MM.1S (cell line): ENCODE measurements around the gene CTRB2.
"Not testable (repeated sequence)": the region's sequence is repeated elsewhere in the genome, so short reads cannot be mapped to it uniquely, and the experiment has no call there.

Experiments
- DNase-seq: peaks from one replicate; pipeline ENCODE4 v3.0.0-alpha.2; 2015
- H2AFZ ChIP-seq: fragments of 300-600 bp; sonication (generic); 2 replicates; pipeline ENCODE4 v1.6.0; 2016; ENCODE audit warnings: antibody characterized with exemption, low read length
- H3F3A ChIP-seq: fragments of 300-600 bp; sonication (generic); 2 replicates; pipeline ENCODE4 v1.6.1; 2016; ENCODE audit warnings: mild to moderate bottlenecking, antibody characterized with exemption, low read length, moderate library complexity, mixed read lengths; ENCODE audit not compliant: insufficient read depth
- H3K27ac ChIP-seq: fragments of 300-600 bp; sonication (generic); 2 replicates; pipeline ENCODE4 v1.5.1; 2016; ENCODE audit warnings: mild to moderate bottlenecking, low read length
- H3K27me3 ChIP-seq: fragments of 300-600 bp; sonication (generic); replicated peaks from 2 replicates; pipeline ENCODE4 v1.6.0; 2016; ENCODE audit warnings: low read length; ENCODE audit not compliant: insufficient read depth
- H3K36me3 ChIP-seq: fragments of 300-600 bp; sonication (generic); replicated peaks from 2 replicates; pipeline ENCODE4 v1.6.1; 2016; ENCODE audit warnings: mild to moderate bottlenecking, low read length, mixed read lengths; ENCODE audit not compliant: insufficient read depth
- H3K4me1 ChIP-seq: fragments of 300-600 bp; sonication (generic); 2 replicates; pipeline ENCODE4 v1.6.1; 2016; ENCODE audit warnings: low read length, mixed read lengths
- H3K4me2 ChIP-seq: fragments of 300-600 bp; sonication (generic); 2 replicates; pipeline ENCODE4 v1.6.0; 2016; ENCODE audit warnings: low read depth, low read length
- H3K4me3 ChIP-seq: fragments of 300-600 bp; sonication (generic); 2 replicates; pipeline ENCODE4 v1.5.1; 2016; ENCODE audit warnings: low read length, mixed read lengths
- H3K79me2 ChIP-seq: fragments of 300-600 bp; sonication (generic); 2 replicates; pipeline ENCODE4 v1.6.1; 2016; ENCODE audit warnings: mixed run types, low read length, mixed read lengths
- H3K9ac ChIP-seq: fragments of 300-600 bp; sonication (generic); 2 replicates; pipeline ENCODE4 v1.6.1; 2016; ENCODE audit warnings: low read length, mixed read lengths
- H3K9me2 ChIP-seq: fragments of 300-600 bp; sonication (generic); replicated peaks from 2 replicates; pipeline ENCODE4 v1.6.1; 2016; ENCODE audit warnings: mild to moderate bottlenecking, low read length, mixed read lengths; ENCODE audit not compliant: insufficient read depth
- H3K9me3 ChIP-seq: fragments of 300-600 bp; sonication (generic); replicated peaks from 2 replicates; pipeline ENCODE4 v1.6.1; 2016; ENCODE audit warnings: mild to moderate bottlenecking, low read length, mixed read lengths; ENCODE audit not compliant: insufficient read depth
- H4K20me1 ChIP-seq: fragments of 300-600 bp; sonication (generic); 2 replicates; pipeline ENCODE4 v1.6.1; 2016; ENCODE audit warnings: mild to moderate bottlenecking, low read length, moderate library complexity, mixed read lengths; ENCODE audit not compliant: insufficient read depth
- EZH2 ChIP-seq: fragments of 300-600 bp; sonication (generic); optimal IDR thresholded peaks from 2 replicates; pipeline ENCODE3; 2017; ENCODE audit warnings: low read depth, mild to moderate bottlenecking, antibody characterized with exemption, low read length, mixed read lengths
- EZH2phosphoT487 ChIP-seq: fragments of 300-600 bp; sonication (generic); IDR thresholded peaks from 2 replicates; pipeline ENCODE4 v1.6.1; 2018; ENCODE audit warnings: antibody characterized with exemption, low read length
- TF ChIP-seq, protein P1 (sequence below): fragments of 300-600 bp; sonication (generic); IDR thresholded peaks from 2 replicates; pipeline ENCODE4 v1.5.1; 2016; ENCODE audit warnings: antibody characterized with exemption, low read length, mixed read lengths

CTRB2 gene

DNA sequence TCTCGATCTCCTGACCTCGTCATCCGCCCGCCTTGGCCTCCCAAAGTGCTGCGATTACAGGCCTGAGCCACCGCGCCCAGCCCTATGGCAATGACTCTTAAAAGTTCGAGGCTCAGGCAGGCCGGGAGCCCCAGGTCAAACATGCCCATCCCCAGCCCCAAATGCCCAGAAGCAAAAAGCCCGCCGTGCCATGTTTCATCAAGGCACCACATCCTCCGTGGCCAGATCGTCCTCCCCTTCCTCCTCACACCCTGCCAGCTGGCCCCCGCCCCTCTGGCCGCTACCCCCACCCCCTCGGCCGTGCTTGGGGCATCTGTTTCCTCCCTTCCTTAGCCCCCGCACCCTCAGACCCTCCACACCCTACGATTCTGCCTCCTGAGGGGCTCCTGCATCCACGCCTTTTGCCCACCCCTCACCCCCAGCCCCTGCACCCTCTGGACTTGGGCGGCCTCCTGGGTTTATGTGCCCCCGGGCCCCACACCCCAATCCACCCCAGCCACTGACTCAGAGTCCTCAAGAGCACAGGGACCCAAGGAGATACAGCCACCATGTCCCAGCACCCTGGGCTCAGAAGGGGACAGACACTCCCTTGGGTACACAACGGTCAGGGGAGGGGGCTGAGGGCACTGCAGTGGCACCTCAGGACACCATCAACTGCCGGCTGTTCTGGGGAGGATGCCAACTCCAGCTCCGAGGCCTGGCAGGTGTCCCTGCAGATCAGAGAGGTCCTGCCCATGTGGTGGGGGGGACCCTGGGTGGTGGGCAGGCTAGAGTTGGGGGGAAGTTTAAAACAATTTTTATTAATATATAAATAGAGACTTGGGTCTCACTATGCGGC lies 18.9 kb upstream of the CTRB2 start:
- H3K4me3 ChIP-seq = no peak overlapping the region

DNA sequence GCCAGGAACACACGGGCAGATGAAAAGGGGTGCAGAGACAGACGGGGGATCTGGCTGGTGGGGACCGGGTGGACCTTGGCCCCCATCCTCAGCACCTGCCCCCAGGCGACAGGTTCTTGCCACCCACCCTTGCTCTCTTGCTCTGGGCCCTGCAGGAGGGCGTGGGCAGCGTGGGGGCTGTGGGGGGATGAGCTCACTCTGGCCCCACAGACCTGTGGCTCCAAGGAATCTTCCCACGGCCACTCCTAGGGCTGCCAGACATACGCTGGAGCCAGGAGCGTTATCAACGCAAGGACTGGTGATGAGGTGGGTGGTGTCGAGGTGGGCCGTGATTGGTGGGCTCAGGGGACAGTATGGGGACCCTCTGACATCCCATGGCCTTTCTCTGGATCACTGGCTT lies 18.1 kb upstream of the CTRB2 start:
- Histone ChIP-seq H3K27me3 (no peaks in the 10 kb centered on the region; the same call in 1 of the 2 replicates), H3K4me1 (no peaks in the 10 kb centered on the region), H4K20me1 (no peaks in the 10 kb centered on the region), H3K9me3 (no peaks in the 10 kb centered on the region), H3K27ac (no peak overlapping the region), H3K36me3 (no peaks in the 10 kb centered on the region), H3K4me3 (no peak overlapping the region), H3K9ac (no peak overlapping the region), H3K9me2 (no peaks in the 10 kb centered on the region), H3K4me2 (no peak overlapping the region), H3F3A (no peaks in the 10 kb centered on the region), H2AFZ (no peak overlapping the region), H3K79me2 (no peaks in the 10 kb centered on the region)
- TF ChIP-seq EZH2phosphoT487 = no peak
- TF ChIP-seq EZH2 = no peak
- TF ChIP-seq, protein P1, sequence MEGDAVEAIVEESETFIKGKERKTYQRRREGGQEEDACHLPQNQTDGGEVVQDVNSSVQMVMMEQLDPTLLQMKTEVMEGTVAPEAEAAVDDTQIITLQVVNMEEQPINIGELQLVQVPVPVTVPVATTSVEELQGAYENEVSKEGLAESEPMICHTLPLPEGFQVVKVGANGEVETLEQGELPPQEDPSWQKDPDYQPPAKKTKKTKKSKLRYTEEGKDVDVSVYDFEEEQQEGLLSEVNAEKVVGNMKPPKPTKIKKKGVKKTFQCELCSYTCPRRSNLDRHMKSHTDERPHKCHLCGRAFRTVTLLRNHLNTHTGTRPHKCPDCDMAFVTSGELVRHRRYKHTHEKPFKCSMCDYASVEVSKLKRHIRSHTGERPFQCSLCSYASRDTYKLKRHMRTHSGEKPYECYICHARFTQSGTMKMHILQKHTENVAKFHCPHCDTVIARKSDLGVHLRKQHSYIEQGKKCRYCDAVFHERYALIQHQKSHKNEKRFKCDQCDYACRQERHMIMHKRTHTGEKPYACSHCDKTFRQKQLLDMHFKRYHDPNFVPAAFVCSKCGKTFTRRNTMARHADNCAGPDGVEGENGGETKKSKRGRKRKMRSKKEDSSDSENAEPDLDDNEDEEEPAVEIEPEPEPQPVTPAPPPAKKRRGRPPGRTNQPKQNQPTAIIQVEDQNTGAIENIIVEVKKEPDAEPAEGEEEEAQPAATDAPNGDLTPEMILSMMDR = no peak
- DNase-seq = no peak

More for the DNA sequence above, 18.9 kb upstream of the CTRB2 start:
- TF ChIP-seq EZH2phosphoT487 (no peak), EZH2 (no peak)
- TF ChIP-seq, protein P1 = no peak
- H3K9ac ChIP-seq = no peak overlapping the region
- no peaks in the 10 kb centered on the region for H4K20me1 ChIP-seq
- no peak overlapping the region for H3K4me2 ChIP-seq
- H3K27me3 ChIP-seq = no peaks in the 10 kb centered on the region; the same call in 1 of the 2 replicates
- no peaks in the 10 kb centered on the region for H3F3A ChIP-seq
- no peak overlapping the region for H2AFZ ChIP-seq
- no peaks in the 10 kb centered on the region for H3K36me3 ChIP-seq
- no peak for DNase-seq
- H3K9me3 ChIP-seq = no peaks in the 10 kb centered on the region
- H3K27ac ChIP-seq = no peak overlapping the region
- no peaks in the 10 kb centered on the region for H3K4me1 ChIP-seq
- H3K9me2 ChIP-seq = no peaks in the 10 kb centered on the region
- H3K79me2 ChIP-seq = no peaks in the 10 kb centered on the region

DNA sequence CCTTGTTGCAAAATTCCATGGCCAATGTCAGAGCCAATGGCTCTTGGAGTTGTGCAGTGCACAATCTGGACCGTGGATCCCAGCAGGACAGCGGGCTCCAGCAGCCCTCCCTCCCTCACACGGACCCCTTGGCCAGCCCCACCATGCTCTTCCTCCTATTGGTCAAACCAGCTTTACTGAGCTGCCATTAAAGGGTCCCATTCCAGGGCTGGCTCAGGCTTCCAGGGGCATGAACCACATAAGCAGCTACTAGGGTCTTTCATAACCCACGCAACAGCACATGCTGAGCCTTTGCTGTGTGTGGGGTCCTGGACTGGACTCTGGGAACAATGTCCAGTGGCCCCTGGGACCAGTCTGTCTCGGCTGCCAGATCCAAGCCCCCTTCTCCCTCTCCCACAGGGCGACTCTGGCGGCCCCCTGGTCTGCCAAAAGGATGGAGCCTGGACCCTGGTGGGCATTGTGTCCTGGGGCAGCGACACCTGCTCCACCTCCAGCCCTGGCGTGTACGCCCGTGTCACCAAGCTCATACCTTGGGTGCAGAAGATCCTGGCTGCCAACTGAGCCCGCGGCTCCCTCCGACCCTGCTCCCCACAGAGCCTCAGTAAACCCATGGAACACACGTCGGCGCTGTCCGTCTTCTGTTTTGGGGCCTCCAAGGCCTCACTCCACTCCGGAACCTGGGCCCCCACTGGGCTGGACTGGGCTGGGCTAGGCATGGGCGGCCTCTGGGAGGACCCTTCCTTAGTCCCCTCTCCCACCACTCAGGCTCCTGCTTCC lies 17.5 kb upstream of the CTRB2 start:
- Histone ChIP-seq H4K20me1 (no peaks in the 10 kb centered on the region), H3K9me3 (no peaks in the 10 kb centered on the region), H3K4me3 (no peak overlapping the region), H3K4me1 (no peaks in the 10 kb centered on the region), H3F3A (no peaks in the 10 kb centered on the region), H3K4me2 (no peak overlapping the region), H3K27me3 (no peaks in the 10 kb centered on the region; the same call in 1 of the 2 replicates), H3K9me2 (no peaks in the 10 kb centered on the region), H3K9ac (no peak overlapping the region), H3K36me3 (no peaks in the 10 kb centered on the region), H2AFZ (no peak overlapping the region), H3K27ac (no peak overlapping the region), H3K79me2 (no peaks in the 10 kb centered on the region)
- TF ChIP-seq EZH2phosphoT487 (no peak), EZH2 (no peak)
- TF ChIP-seq, protein P1 = no peak
- DNase-seq = no peak

DNA sequence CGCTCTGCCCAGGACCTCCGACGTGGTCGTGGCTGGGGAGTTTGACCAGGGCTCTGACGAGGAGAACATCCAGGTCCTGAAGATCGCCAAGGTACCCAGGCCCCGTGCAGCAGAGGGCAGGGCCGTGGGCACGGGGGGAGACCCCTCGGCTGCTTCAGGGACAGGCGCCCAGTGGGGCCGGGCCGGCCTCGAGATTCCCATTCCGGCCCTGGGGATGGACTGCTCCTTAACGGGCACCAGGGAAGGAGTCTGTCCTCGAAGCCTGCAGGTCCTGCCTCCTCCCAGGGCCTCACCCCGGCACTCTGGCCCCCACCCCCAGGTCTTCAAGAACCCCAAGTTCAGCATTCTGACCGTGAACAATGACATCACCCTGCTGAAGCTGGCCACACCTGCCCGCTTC lies 16.2 kb upstream of the CTRB2 start:
- not testable (repeated sequence) for H3K27ac ChIP-seq, H3K36me3 ChIP-seq, H3K9me2 ChIP-seq, H3K4me3 ChIP-seq, H3K79me2 ChIP-seq, H3K9ac ChIP-seq, DNase-seq, H3F3A ChIP-seq, H3K27me3 ChIP-seq, H4K20me1 ChIP-seq, H3K9me3 ChIP-seq, H2AFZ ChIP-seq, H3K4me2 ChIP-seq, H3K4me1 ChIP-seq
